OCI-LY7 (cell line): ENCODE data around the gene SH3RF3. TPM values are rescaled to one million over a fixed set of nuclear protein-coding genes. Genes with fewer than 3 reads are reported as not detected.

Experiments
- BruUV-seq: library from RNA; stranded (reverse); fragments of 400-500 nt; replicated peaks from 2 replicates; lab custom pipeline; 2021; lab: Mats Ljungman, UMichigan
- CTCF ChIA-PET: fragments of 300-600 bp; sonication (Branson Sonifier 250); formaldehyde crosslinking; loops from one replicate; lab custom pipeline; 2022; ENCODE audit warnings: antibody characterized with exemption; ENCODE audit not compliant: unreplicated experiment; lab: Charles Lee
- POLR2A ChIA-PET: fragments of 300-600 bp; sonication (Branson Sonifier 250); formaldehyde crosslinking; loops from one replicate; lab custom pipeline; 2022; ENCODE audit warnings: antibody characterized with exemption; lab: Charles Lee
- DNase-seq: peaks from one replicate; pipeline ENCODE4 v3.0.0-alpha.2; 2015; ENCODE audit warnings: low spot score
- H2AFZ ChIP-seq: fragments of 200-600 bp; sonication (generic), shearing (Covaris generic); 2 replicates; pipeline ENCODE4 v1.6.1; 2014; ENCODE audit warnings: mild to moderate bottlenecking, antibody characterized with exemption, low read length, moderate library complexity
- H3K27ac ChIP-seq: fragments of 200-600 bp; sonication (generic); 2 replicates; pipeline ENCODE4 v1.5.1; 2014; ENCODE audit warnings: mixed run types, low read depth, mild to moderate bottlenecking, moderate library complexity, low read length, inconsistent platforms; ENCODE audit not compliant: poor library complexity, severe bottlenecking
- H3K36me3 ChIP-seq: fragments of 200-600 bp; sonication (generic); 2 replicates; pipeline ENCODE4 v1.6.1; 2014; ENCODE audit warnings: mild to moderate bottlenecking, antibody characterized with exemption, low read length, moderate library complexity, mixed read lengths; ENCODE audit not compliant: insufficient read depth
- H3K4me1 ChIP-seq: fragments of 200-600 bp; sonication (generic); 2 replicates; pipeline ENCODE4 v1.5.1; 2014; ENCODE audit warnings: mild to moderate bottlenecking, low read length; ENCODE audit not compliant: insufficient read depth, poor library complexity, severe bottlenecking
- H3K4me2 ChIP-seq: fragments of 200-600 bp; sonication (generic); 2 replicates; pipeline ENCODE4 v1.6.1; 2014; ENCODE audit warnings: mild to moderate bottlenecking, low read length
- H3K4me3 ChIP-seq: fragments of 200-600 bp; sonication (generic); 2 replicates; pipeline ENCODE4 v1.5.1; 2014; ENCODE audit warnings: mild to moderate bottlenecking, low read depth, low read length; ENCODE audit not compliant: poor library complexity, severe bottlenecking
- H3K79me2 ChIP-seq: fragments of 200-600 bp; sonication (generic); 2 replicates; pipeline ENCODE4 v1.6.1; 2016; ENCODE audit warnings: low read depth, mild to moderate bottlenecking, low read length, moderate library complexity, mixed read lengths; ENCODE audit not compliant: insufficient read depth
- H3K9me2 ChIP-seq: fragments of 200-600 bp; sonication (generic); 2 replicates; pipeline ENCODE4 v1.6.1; 2016; ENCODE audit warnings: mild to moderate bottlenecking, low read length, mixed read lengths; ENCODE audit not compliant: insufficient read depth
- H3K9me3 ChIP-seq: fragments of 200-600 bp; sonication (generic); 2 replicates; pipeline ENCODE4 v1.6.1; 2014; ENCODE audit warnings: mild to moderate bottlenecking, mixed run types, low read length, mixed read lengths
- H4K20me1 ChIP-seq: fragments of 200-600 bp; sonication (generic); 2 replicates; pipeline ENCODE4 v1.6.1; 2014; ENCODE audit warnings: mild to moderate bottlenecking, antibody characterized with exemption, low read length, moderate library complexity, mixed read lengths; ENCODE audit not compliant: insufficient read depth
- CTCF ChIP-seq: fragments of 200-600 bp; sonication (generic); conservative IDR thresholded peaks from 2 replicates; pipeline ENCODE4 v1.5.1; 2014; ENCODE audit warnings: mild to moderate bottlenecking, antibody characterized with exemption, low read length, moderate library complexity, mixed read lengths
- EZH2phosphoT487 ChIP-seq: fragments of 200-600 bp; sonication (generic); IDR thresholded peaks from 2 replicates; pipeline ENCODE4 v1.6.1; 2018; ENCODE audit warnings: low read depth, borderline replicate concordance, mild to moderate bottlenecking, mixed run types, antibody characterized with exemption, low read length, moderate library complexity, mixed read lengths
- intact Hi-C: fragments of 100-400 bp; cut with micrococcal nuclease; formaldehyde crosslinking; loops from one replicate; pipeline ENCODE4 v1.10.0; 2022; ENCODE audit not compliant: unreplicated experiment
- total RNA-seq, 2 experiments: library from RNA; depleted of rRNA in 1 of 2; stranded (reverse); fragments of >200 nt in 1 of 2; shearing (Covaris generic) in 1 of 2; gene quantifications; 2 replicates each; pipeline ENCODE4 v1.2.3, GENCODE V29; 2014 to 2022

Gene SH3RF3
- total RNA-seq, 2 experiments from 2014 or later: not detected

- CTCF ChIA-PET: no interaction called here
Observed at GRCh38 chr2:109537565-109538222, 408.7 kb downstream of the SH3RF3 start.

GRCh38 chr2:109538546-109538945, 409.5 kb downstream of the SH3RF3 start:
- Histone ChIP-seq H3K27ac (no peak overlapping the region), H3K36me3 (no peaks in the 10 kb centered on the region), H2AFZ (no peak overlapping the region), H3K4me2 (no peak overlapping the region), H3K4me3 (no peak overlapping the region), H4K20me1 (no peaks in the 10 kb centered on the region), H3K79me2 (no peaks in the 10 kb centered on the region), H3K4me1 (no peaks in the 10 kb centered on the region), H3K9me3 (no peaks in the 10 kb centered on the region), H3K9me2 (no peaks in the 10 kb centered on the region)
- no TSS peak for BruUV-seq
- CTCF ChIA-PET: no interaction called here
- no peak for TF ChIP-seq CTCF
- no peak for TF ChIP-seq EZH2phosphoT487
- POLR2A ChIA-PET: no interaction called here
- intact Hi-C loops: no loop called here
- DNase-seq: no peak

More at GRCh38 chr2:109537565-109538222, 408.7 kb downstream of the SH3RF3 start:
- intact Hi-C loops: no loop called here
- TF ChIP-seq CTCF (no peak), EZH2phosphoT487 (no peak)
- BruUV-seq: no TSS peak
- POLR2A ChIA-PET: no interaction called here
- Histone ChIP-seq H3K36me3 (no peaks in the 10 kb centered on the region), H2AFZ (no peak overlapping the region), H3K9me3 (no peaks in the 10 kb centered on the region), H3K4me1 (no peaks in the 10 kb centered on the region), H3K4me2 (no peak overlapping the region), H3K79me2 (no peaks in the 10 kb centered on the region), H3K9me2 (no peaks in the 10 kb centered on the region), H3K27ac (no peak overlapping the region), H3K4me3 (no peak overlapping the region), H4K20me1 (no peaks in the 10 kb centered on the region)
- DNase-seq: no peak

DNA sequence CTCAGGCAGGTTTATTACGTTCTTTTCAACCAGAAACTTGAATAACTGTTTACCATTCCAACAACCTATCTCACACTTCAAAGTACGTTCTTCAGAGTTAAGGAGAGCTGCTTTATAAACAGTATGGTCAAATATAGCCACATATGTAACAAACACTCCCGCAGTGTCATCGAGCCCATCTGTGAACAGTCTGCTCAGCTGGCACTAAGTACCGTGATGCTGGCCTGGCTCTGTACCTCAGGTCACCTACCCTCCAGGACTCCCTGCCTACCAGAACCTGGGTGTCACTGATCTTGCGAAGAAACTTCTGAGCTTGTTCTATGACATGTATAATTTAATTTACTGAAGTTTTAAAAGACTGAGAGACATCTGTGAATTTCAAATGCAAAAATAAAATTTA, 413.4 kb downstream of the SH3RF3 start:
- Histone ChIP-seq H3K9me2 (no peaks in the 10 kb centered on the region), H3K4me3 (no peak overlapping the region), H3K79me2 (no peaks in the 10 kb centered on the region), H3K4me1 (no peaks in the 10 kb centered on the region), H3K9me3 (no peaks in the 10 kb centered on the region), H3K36me3 (no peaks in the 10 kb centered on the region), H3K4me2 (no peak overlapping the region), H3K27ac (no peak overlapping the region), H2AFZ (no peak overlapping the region), H4K20me1 (no peaks in the 10 kb centered on the region)
- ChIA-PET POLR2A (interaction anchor here (1.0 kb wide), 1 partner anchor 31 kb away, joined by 3 read pairs; no protein-coding TSS in a partner anchor), CTCF (no interaction called here)
- DNase-seq: no peak
- intact Hi-C loops: no loop called here
- no peak for TF ChIP-seq CTCF
- no peak for TF ChIP-seq EZH2phosphoT487
- no TSS peak for BruUV-seq
